ENCODE results near the gene CLVS2. TPM values are rescaled to one million over a fixed set of nuclear protein-coding genes. Genes with fewer than 3 reads are reported as not detected.

Gene CLVS2
- total and polyA plus RNA-seq, 2 experiments from 2014 or later, result 0.08 to 0.66 TPM

GRCh38 chr6:123030282-123030681 lies 34.2 kb downstream of the CLVS2 start:
- peaks cover 1% of the 10 kb centered on the region for H3K27me3 Mint-ChIP-seq (ENCODE audit: insufficient read depth, low read depth, poor library complexity)
- Histone ChIP-seq H3K27ac (ENCODE audit: low read depth) (no peak overlapping the region), H3K4me3 (no peak overlapping the region), H3K27me3 (ENCODE audit: insufficient read depth) (no peaks in the 10 kb centered on the region), H3K9me2 (ENCODE audit: insufficient read depth) (no peaks in the 10 kb centered on the region), H3K36me3 (ENCODE audit: insufficient read depth) (no peaks in the 10 kb centered on the region), H4K20me1 (replicated peaks; ENCODE audit: insufficient read depth) (no peaks in the 10 kb centered on the region; the same call in 1 of the 2 replicates), H3K4me1 (ENCODE audit: insufficient read depth) (no peaks in the 10 kb centered on the region), H3K4me2 (no peak overlapping the region), H3F3A (replicated peaks; ENCODE audit: low read depth) (no peaks in the 10 kb centered on the region), H3K79me2 (replicated peaks; ENCODE audit: insufficient read depth) (no peaks in the 10 kb centered on the region), H2AFZ (no peak overlapping the region)
- H3K27ac Mint-ChIP-seq, result no peak overlapping the region
- ATAC-seq (no peak), DNase-seq (ENCODE audit: low spot score) (no peak)
- TF ChIP-seq, protein P1, sequence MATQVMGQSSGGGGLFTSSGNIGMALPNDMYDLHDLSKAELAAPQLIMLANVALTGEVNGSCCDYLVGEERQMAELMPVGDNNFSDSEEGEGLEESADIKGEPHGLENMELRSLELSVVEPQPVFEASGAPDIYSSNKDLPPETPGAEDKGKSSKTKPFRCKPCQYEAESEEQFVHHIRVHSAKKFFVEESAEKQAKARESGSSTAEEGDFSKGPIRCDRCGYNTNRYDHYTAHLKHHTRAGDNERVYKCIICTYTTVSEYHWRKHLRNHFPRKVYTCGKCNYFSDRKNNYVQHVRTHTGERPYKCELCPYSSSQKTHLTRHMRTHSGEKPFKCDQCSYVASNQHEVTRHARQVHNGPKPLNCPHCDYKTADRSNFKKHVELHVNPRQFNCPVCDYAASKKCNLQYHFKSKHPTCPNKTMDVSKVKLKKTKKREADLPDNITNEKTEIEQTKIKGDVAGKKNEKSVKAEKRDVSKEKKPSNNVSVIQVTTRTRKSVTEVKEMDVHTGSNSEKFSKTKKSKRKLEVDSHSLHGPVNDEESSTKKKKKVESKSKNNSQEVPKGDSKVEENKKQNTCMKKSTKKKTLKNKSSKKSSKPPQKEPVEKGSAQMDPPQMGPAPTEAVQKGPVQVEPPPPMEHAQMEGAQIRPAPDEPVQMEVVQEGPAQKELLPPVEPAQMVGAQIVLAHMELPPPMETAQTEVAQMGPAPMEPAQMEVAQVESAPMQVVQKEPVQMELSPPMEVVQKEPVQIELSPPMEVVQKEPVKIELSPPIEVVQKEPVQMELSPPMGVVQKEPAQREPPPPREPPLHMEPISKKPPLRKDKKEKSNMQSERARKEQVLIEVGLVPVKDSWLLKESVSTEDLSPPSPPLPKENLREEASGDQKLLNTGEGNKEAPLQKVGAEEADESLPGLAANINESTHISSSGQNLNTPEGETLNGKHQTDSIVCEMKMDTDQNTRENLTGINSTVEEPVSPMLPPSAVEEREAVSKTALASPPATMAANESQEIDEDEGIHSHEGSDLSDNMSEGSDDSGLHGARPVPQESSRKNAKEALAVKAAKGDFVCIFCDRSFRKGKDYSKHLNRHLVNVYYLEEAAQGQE (IDR thresholded peaks at IDR 0.05; ENCODE audit: unreplicated experiment), result no peak
- TF ChIP-seq POLR2AphosphoS5 (IDR thresholded peaks at IDR 0.05; ENCODE audit: low read depth) (no peak), CREB1 (CRISPR knock-in tag; IDR thresholded peaks at IDR 0.05; ENCODE audit: low read depth) (no peak)
- TF ChIP-seq, protein P2, sequence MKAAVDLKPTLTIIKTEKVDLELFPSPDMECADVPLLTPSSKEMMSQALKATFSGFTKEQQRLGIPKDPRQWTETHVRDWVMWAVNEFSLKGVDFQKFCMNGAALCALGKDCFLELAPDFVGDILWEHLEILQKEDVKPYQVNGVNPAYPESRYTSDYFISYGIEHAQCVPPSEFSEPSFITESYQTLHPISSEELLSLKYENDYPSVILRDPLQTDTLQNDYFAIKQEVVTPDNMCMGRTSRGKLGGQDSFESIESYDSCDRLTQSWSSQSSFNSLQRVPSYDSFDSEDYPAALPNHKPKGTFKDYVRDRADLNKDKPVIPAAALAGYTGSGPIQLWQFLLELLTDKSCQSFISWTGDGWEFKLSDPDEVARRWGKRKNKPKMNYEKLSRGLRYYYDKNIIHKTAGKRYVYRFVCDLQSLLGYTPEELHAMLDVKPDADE (IDR thresholded peaks at IDR 0.05), result no peak
- H3K4me1 Mint-ChIP-seq, result no peaks in the 10 kb centered on the region
- H3K4me3 Mint-ChIP-seq, result no peak overlapping the region
- no peaks in the 10 kb centered on the region for H3K36me3 Mint-ChIP-seq (ENCODE audit: low read depth)
- H3K9me3 Mint-ChIP-seq, result no peaks in the 10 kb centered on the region

DNA sequence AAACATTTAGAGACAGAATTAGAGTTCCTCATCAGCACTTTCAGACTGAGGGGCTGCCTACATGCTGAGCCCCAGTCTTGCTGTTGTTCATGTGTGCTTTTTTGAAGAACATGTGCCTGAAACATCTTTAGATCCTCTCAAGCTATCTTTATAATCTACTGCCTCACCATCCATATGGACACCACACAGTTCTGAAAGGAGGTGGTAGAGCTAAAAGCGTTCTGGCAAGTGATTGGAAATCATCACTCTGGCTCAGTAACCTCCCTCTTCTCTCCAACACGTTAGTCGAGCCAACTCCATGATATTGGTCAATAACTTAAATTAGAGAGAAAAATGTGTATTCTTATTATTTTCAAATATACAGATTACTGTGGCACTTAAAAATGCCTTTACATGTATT lies 40.6 kb downstream of the CLVS2 start:
- no peaks in the 10 kb centered on the region for H3K4me1 Mint-ChIP-seq
- H3K27me3 Mint-ChIP-seq (ENCODE audit: insufficient read depth, low read depth, poor library complexity), result peaks cover 1% of the 10 kb centered on the region
- Histone ChIP-seq H3K27me3 (ENCODE audit: insufficient read depth) (no peaks in the 10 kb centered on the region), H3K9me2 (ENCODE audit: insufficient read depth) (no peaks in the 10 kb centered on the region), H3F3A (replicated peaks; ENCODE audit: low read depth) (no peaks in the 10 kb centered on the region), H2AFZ (no peak overlapping the region), H3K27ac (ENCODE audit: low read depth) (no peak overlapping the region), H3K4me2 (no peak overlapping the region), H3K4me3 (no peak overlapping the region), H3K4me1 (ENCODE audit: insufficient read depth) (no peaks in the 10 kb centered on the region), H3K36me3 (ENCODE audit: insufficient read depth) (no peaks in the 10 kb centered on the region), H3K79me2 (replicated peaks; ENCODE audit: insufficient read depth) (no peaks in the 10 kb centered on the region), H4K20me1 (replicated peaks; ENCODE audit: insufficient read depth) (no peaks in the 10 kb centered on the region)
- DNase-seq (ENCODE audit: low spot score) (no peak), ATAC-seq (no peak)
- H3K4me3 Mint-ChIP-seq, result no peak overlapping the region
- no peak overlapping the region for H3K27ac Mint-ChIP-seq
- TF ChIP-seq EZH2 (IDR thresholded peaks at IDR 0.05; ENCODE audit: low read depth, unreplicated experiment), result no peak
- no peak for TF ChIP-seq ZNF114 (CRISPR knock-in tag; IDR thresholded peaks at IDR 0.05)
- TF ChIP-seq NANOG (IDR thresholded peaks at IDR 0.05; ENCODE audit: borderline replicate concordance), result no peak
- no peaks in the 10 kb centered on the region for H3K36me3 Mint-ChIP-seq (ENCODE audit: low read depth)
- H3K9me3 Mint-ChIP-seq, result no peaks in the 10 kb centered on the region

Measured in GM23338 (cell line).